Iris pigment epithelial cell (primary cell): Measurements from ENCODE around the gene TMED6.

Experiments used
- DNase-seq: peaks from one replicate; pipeline ENCODE4 v3.0.0-alpha.2; 2011; ENCODE audit warnings: low read depth

The TMED6 gene

GRCh38 chr16:69324013-69324531, 27.5 kb downstream of the TMED6 start:
- DNase-seq, result no peak

DNA sequence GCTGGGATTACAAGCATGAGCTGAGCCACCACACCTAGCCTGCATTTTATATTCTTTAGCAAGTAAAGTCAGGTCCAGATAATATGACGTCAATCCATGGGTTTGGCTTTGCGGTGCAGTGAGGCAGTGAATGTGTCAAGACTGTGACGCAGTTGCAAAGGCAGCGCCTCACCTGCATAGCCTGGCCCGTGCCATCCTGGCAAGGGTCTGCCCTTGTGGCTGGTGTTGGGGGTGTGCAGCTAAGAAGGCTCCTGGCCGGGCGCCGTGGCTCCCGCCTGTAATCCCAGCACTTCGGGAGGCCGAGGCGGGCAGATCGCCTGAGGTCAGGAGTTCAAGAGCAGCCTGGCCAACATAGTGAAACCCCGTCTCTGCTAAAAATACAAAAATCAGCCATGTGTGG, 28.2 kb downstream of the TMED6 start:
- DNase-seq, result no peak

DNA sequence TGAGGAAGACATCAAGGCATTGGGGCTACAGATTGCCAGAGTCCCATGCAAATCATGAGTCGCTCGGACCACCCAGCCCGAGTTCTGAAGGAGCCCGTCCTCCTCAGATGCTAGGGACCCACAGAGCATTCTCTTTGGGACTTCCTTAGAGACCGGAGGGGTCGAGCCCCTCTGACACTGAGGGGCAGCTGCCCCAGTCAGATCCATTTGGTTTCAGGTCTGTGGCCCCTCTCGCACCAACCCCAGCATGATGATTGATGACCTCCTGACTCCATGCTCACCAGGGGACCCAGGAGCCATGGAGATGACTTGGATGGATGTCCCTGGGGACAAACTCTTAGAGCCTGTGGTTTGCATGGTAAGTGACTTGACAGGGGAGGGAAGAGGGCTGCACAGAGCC, 29.2 kb downstream of the TMED6 start:
- no peak for DNase-seq

DNA sequence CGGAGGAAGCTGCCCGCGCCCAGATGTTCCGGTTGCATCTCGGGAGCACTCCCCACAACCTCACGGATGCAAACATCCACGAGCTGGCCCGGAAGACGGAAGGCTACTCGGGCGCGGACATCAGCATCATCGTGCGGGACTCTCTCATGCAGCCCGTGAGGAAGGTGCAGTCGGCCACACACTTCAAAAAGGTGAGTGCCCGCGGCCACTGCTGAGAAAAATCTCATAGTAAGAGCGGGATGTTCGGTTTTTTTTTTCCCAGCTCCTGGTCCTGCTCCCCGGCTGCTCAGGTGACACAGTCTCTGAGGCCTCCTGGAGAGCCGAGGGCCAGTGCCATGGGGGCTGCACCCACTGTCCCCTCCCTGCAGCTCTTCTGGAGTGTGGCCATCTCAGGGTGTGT, 30.5 kb downstream of the TMED6 start:
- no peak for DNase-seq

DNA sequence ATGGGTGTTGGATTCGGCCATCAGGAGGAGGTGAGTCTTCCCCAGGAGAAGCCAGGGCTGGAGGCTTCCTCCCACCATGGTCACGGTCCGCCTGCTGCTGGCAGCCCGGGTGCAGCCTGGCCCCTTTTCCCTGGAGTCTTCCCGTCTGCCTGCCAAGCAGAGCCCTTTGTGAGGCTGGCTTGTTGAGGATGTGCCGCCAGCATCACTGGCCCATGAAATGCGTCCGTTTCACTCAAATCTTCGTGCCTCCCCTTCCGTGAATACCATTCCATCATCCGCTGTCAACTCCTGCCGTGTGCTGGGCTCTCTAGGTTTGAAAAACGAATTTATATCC, 30.9 kb downstream of the TMED6 start:
- DNase-seq, result no peak

DNA sequence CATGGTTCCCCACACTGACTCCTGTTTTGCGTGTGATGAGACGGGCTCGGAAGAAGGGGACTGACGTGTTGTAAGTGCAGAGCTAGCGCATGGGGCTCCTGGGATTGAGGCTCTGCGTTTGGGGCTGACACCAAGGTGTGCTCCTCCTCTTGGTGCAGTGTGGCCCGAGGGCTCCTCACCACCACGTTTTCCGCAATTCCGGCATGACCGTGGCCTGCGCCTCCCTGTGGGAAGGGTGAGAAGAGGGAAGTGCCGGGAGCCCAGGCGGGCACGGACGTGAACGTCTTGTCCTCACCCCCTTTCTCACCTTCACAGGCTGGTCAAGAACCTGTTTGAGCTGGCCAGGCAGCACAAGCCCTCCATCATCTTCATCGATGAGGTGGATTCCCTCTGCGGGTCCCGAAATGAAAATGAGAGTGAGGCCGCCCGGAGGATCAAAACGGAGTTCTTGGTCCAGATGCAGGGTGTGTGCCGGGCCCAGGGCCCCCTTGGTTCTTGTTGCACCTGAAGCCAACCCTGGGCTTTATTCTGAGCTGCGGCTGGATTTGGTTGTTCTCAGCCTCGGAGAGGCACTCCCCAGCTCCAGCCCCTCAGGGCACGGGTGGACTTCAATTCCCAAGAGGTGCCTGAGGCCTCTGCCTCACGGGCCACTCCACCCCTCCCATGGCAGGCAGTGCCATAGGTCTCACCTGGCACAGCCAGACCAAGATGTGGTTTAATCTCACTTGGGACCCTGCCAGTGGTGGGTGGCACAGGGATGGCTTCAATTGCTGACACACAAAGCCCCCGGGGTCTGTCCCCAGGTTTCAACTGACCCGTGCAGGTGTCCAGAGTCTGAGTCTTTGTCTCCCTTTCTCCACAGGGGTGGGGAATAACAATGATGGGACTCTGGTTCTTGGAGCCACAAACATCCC, 31.5 kb downstream of the TMED6 start:
- no peak for DNase-seq

GRCh38 chr16:69319381-69319780, 32.2 kb downstream of the TMED6 start:
- no peak for DNase-seq

- DNase-seq, result no peak
Observed at GRCh38 chr16:69318911-69319289, 32.7 kb downstream of the TMED6 start.

DNA sequence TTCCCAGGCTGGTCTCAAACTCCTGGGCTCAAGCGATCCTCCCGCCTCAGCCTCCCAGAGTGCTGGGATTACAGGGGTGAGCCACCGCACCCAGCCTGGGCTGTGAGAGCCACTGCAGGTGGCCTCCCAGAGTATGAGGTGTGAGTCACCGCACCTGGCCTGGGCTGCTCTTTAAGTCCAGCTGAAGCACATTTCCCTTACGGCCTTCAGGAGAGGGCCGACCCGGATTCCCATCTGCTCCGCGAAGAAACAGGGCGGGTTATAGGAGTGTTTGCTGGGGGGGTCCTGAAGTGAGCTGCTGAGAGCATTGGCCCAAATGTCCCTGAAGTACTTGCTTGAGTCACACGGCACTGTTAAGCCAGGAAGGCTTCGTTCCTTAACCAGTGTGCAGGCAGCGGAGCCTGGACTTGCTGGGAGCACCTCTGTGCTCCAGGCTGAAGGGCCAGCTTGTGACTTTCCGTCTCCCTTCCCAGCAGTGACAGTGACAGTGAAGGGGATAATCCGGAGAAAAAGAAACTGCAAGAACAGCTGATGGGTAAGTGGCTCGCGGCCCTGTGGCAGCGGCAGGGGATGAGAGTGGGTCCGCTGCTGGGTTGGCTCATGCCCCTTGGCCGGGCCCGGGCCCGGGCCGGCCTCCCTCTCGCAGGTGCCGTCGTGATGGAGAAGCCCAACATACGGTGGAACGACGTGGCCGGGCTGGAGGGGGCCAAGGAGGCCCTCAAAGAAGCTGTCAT, 33.2 kb downstream of the TMED6 start:
- no peak for DNase-seq

DNA sequence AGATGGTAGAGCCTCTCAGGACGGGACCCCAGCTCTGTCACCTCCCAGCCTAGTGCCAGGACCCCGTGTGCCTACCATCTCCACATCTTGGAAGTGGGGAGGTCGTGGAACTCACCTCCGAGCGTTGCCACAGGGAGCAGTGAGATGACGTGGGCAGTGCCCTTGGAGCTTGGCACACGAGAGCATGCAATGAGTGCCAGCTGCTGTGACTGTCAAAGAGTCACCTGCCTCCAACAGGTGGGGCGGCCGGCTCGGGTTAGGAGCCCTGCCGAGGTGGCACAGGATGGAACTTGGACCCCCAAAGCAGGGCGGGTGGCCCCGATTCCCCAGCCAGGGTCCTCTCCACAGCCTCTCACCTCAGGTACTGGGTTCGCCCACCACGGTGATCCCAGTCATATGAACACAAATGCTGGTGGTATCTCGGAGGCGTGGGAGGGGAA, 35.0 kb downstream of the TMED6 start:
- no peak for DNase-seq

DNA sequence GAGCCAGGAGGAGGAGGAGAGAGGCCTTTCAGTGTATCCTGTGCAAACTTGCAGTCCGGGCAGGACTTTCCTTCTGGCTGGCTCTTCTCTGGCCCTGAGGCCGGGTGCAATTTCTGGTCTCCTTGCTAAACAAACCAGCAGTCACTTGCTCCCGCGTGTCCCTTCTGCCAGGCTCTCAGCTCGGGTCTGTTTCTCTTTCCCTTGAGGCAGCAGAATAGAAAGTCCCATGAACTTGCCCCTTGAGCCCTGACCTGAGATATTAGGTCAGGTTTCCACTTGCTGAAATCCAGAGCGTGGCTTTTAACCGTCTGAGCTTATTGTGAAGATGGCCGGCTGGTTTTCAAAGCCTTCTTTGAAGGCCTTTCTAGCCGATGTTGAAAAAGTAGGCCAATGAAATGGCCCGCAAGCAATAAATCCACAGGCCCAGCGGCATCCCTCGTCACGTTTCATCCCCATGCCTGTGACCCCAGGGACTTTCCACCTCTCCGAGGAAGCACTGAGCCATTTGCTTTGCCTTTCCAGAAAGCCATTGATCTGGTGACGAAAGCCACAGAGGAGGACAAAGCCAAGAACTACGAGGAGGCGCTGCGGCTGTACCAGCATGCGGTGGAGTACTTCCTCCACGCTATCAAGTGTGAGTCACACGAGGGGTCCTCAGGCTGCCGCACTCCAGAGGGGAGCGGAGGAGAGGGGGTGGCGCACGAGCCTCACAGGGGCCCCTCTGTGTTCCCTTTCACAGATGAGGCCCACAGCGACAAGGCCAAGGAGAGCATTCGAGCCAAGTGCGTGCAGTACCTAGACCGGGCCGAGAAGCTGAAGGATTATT, 35.9 kb downstream of the TMED6 start:
- no peak for DNase-seq

DNA sequence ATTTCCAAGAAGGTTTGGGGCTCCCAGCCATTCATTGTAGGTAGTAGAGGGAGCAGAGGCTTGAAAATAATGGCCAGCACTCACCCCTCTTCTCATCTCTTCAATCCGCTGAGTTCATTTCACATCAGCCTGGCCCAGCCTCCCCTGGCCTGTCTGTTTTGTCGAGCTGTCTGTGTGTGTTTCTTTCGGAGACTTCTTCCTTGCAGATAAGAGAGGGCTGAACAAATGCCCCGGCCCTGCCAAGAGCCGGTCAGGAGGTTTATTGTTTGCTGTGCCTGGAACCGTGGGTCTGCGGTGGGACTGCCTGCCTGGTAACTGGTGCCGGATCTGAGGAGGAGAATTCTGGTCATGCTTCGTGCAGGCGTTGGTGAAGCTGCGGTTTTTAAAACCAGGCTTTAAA, 37.1 kb downstream of the TMED6 start:
- no peak for DNase-seq

GRCh38 chr16:69313469-69313868, 38.1 kb downstream of the TMED6 start:
- DNase-seq, result no peak

- peak; percentile 36 for DNase-seq
Observed at GRCh38 chr16:69311533-69312387, 39.8 kb downstream of the TMED6 start.

GRCh38 chr16:69310653-69311532, 40.7 kb downstream of the TMED6 start, which contains the start of gene VPS4A:
VPS4A (plus strand) TSS chr16:69311350; CDS start chr16:69311512, 162 bp downstream.
- DNase-seq, result peak; percentile 95

- no peak for DNase-seq
Observed at GRCh38 chr16:69309316-69309715, 42.3 kb downstream of the TMED6 start.

GRCh38 chr16:69307856-69308255, 43.7 kb downstream of the TMED6 start:
- DNase-seq, result no peak

GRCh38 chr16:69307091-69307490, 44.5 kb downstream of the TMED6 start:
- no peak for DNase-seq

GRCh38 chr16:69306031-69306430, 45.6 kb downstream of the TMED6 start:
- no peak for DNase-seq

DNA sequence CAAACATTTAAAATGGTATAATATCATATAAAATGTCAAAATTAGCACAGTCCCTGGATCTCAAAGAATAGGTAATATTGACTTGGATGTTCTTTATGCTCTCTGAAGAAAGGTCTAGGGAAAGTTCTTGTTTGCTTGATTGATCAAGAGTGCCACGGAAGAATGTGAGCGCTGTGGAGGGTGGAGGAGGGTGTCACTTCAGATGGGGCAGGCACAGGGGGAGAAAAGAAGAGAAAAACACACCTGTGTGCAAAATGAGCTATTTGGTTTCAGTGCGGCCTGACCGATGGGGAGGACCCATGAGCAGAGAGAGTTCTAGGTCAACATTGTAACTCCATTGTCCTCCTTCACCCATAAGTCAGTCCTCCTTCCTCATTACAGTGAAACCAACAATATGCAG, 49.3 kb downstream of the TMED6 start:
- DNase-seq, result no peak
